ENCODE results near the gene UBE2G2. TPM values are rescaled to one million over a fixed set of nuclear protein-coding genes. Genes with fewer than 3 reads are reported as not detected.

UBE2G2 gene
- total and polyA plus RNA-seq, 7 donors, result 39.0 to 93.8 (median 72.8) TPM

- Histone ChIP-seq H3K27ac (no peak overlapping the region), H3K9me3 (no peaks in the 10 kb centered on the region), H3K4me1 (peaks cover 12% of the 10 kb centered on the region), H3K27me3 (ENCODE audit: insufficient read depth in 3 of 3, low read length in 2 of 3) (no peaks in the 10 kb centered on the region), H3K4me3 (no peak overlapping the region), H3K36me3 (ENCODE audit: insufficient read depth in 1 of 2, low read depth in 1 of 2) (peaks cover 3 to 62% of the 10 kb centered on the region in 2 donors)
- intact Hi-C loops (cut with DNase I), result no loop called here
- 74 to 76% (median 75%) methylated on average over 4 of the region's 4 CpGs for WGBS, 3 donors
- TF ChIP-seq, protein P1, sequence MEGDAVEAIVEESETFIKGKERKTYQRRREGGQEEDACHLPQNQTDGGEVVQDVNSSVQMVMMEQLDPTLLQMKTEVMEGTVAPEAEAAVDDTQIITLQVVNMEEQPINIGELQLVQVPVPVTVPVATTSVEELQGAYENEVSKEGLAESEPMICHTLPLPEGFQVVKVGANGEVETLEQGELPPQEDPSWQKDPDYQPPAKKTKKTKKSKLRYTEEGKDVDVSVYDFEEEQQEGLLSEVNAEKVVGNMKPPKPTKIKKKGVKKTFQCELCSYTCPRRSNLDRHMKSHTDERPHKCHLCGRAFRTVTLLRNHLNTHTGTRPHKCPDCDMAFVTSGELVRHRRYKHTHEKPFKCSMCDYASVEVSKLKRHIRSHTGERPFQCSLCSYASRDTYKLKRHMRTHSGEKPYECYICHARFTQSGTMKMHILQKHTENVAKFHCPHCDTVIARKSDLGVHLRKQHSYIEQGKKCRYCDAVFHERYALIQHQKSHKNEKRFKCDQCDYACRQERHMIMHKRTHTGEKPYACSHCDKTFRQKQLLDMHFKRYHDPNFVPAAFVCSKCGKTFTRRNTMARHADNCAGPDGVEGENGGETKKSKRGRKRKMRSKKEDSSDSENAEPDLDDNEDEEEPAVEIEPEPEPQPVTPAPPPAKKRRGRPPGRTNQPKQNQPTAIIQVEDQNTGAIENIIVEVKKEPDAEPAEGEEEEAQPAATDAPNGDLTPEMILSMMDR (IDR thresholded peaks at IDR 0.05), result no peak
- ATAC-seq (no peak), DNase-seq (no peak)
Observed at GRCh38 chr21:44805226-44805625, 3.6 kb upstream of the UBE2G2 start.

GRCh38 chr21:44804762-44805161 is 3.1 kb upstream of the UBE2G2 start:
- H3K27ac ChIP-seq, result no peak overlapping the region
- ATAC-seq (no peak), DNase-seq (no peak)
- WGBS, 3 donors, result 61 to 71% (median 64%) methylated on average over 6 of the region's 6 CpGs
- no peaks in the 10 kb centered on the region for H3K9me3 ChIP-seq
- H3K36me3 ChIP-seq (ENCODE audit: insufficient read depth in 1 of 2, low read depth in 1 of 2), result peaks cover 3 to 58% of the 10 kb centered on the region in 2 donors
- H3K4me1 ChIP-seq, result peaks cover 17% of the 10 kb centered on the region
- TF ChIP-seq, protein P1 (IDR thresholded peaks at IDR 0.05), result no peak
- no peak overlapping the region for H3K4me3 ChIP-seq
- H3K27me3 ChIP-seq (ENCODE audit: insufficient read depth in 3 of 3, low read length in 2 of 3), result no peaks in the 10 kb centered on the region
- intact Hi-C loops (cut with DNase I), result loop anchor here in 1 of 2 donors (5.0 kb wide), 2 partner anchors 68 to 128 kb away; partner anchors contain the start of gene PTTG1IP

- peaks cover 3 to 54% of the 10 kb centered on the region in 2 donors for H3K36me3 ChIP-seq (ENCODE audit: insufficient read depth in 1 of 2, low read depth in 1 of 2)
- peaks cover 18% of the 10 kb centered on the region for H3K4me1 ChIP-seq
- ATAC-seq (no peak), DNase-seq (no peak)
- no peak overlapping the region for H3K27ac ChIP-seq
- H3K4me3 ChIP-seq, result no peak overlapping the region
- TF ChIP-seq, protein P1 (IDR thresholded peaks at IDR 0.05), result no peak
- H3K9me3 ChIP-seq, result no peaks in the 10 kb centered on the region
- WGBS, 3 donors, result 46 to 57% (median 56%) methylated on average over 3 of the region's 3 CpGs
- intact Hi-C loops (cut with DNase I), result loop anchor here in 1 of 2 donors (5.0 kb wide), 2 partner anchors 69 to 129 kb away; partner anchors contain the start of gene PTTG1IP
- no peaks in the 10 kb centered on the region for H3K27me3 ChIP-seq (ENCODE audit: insufficient read depth in 3 of 3, low read length in 2 of 3)
Observed at GRCh38 chr21:44803651-44804050, 2.0 kb upstream of the UBE2G2 start.

GRCh38 chr21:44802396-44803153 is 955 bp upstream of the UBE2G2 start:
- Histone ChIP-seq H3K4me1 (peaks cover 18% of the 10 kb centered on the region), H3K27me3 (ENCODE audit: insufficient read depth in 3 of 3, low read length in 2 of 3) (no peaks in the 10 kb centered on the region), H3K36me3 (ENCODE audit: insufficient read depth in 1 of 2, low read depth in 1 of 2) (peaks cover 3 to 54% of the 10 kb centered on the region in 2 donors), H3K9me3 (no peaks in the 10 kb centered on the region), H3K27ac (peak overlapping the region; percentile 91), H3K4me3 (peak overlapping the region; percentile 86)
- DNase-seq, result no peak
- TF ChIP-seq, protein P1 (IDR thresholded peaks at IDR 0.05), result no peak
- intact Hi-C loops (cut with DNase I), result loop anchor here in 1 of 2 donors (1.0 to 5.0 kb wide), 3 partner anchors 14 to 130 kb away; partner anchors contain the start of gene PTTG1IP
- 17 to 18% (median 17%) methylated on average over 32 of the region's 32 CpGs for WGBS, 3 donors
- ATAC-seq, result peak in 2 of 4 donors; percentile 10 to 15
